GM18909 (cell line): ENCODE data around the gene FAM83C.

Source experiments
- ATAC-seq: cut with Tn5 transposase; IDR thresholded peaks from one replicate; pipeline ENCODE4 v1.9.1; 2021; ENCODE audit warnings: mild to moderate bottlenecking; ENCODE audit not compliant: unreplicated experiment, poor library complexity

Gene FAM83C

DNA sequence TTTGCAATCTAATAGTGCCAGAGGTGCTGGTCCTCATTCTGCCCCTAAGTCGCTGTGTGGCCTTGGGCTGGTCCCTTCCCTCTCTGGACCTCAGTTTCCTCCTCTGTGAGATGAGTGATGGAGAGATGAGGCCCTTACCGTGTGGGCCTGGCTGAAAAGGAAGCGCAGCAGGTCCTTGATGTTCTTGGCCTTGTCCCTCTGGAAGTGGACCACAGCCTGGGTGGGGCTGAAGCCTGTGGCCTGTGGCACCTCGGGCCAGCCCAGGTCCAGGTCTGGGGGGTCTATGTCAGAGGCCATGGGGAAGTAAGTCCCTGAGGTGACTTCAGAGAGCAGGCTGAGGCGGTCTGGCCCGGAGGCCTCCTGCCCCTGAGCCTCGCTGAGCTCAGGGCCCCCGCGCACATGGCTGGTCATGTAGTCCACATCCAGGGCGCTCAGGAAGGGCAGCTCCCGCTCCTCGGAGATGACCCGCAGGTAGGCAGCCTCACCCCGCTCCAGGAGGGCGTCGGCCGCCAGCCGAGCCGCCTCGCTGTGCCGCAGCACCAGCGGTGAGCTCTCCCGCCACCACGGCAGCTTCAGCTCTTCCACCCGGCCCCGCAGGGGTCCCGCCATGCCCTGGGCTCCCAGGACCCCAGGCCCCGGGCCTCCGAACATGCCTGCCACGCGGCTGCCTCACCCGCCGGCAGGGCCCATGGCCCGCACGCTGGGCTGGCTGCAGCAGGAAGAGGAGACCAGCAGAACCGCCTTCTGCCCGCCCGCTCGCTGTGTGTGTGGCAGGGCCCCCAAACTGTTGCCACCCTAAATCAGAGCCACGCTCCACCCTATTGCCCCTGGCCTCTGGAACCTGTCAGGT, at the start of gene FAM83C:
TSS of gene FAM83C (minus strand) at position 772 of the 850 bp plus-strand sequence. CDS start at position 651, 121 bp downstream.
- ATAC-seq, result no peak

GRCh38 chr20:35341366-35342028, 49.3 kb upstream of the FAM83C start:
- no peak for ATAC-seq

DNA sequence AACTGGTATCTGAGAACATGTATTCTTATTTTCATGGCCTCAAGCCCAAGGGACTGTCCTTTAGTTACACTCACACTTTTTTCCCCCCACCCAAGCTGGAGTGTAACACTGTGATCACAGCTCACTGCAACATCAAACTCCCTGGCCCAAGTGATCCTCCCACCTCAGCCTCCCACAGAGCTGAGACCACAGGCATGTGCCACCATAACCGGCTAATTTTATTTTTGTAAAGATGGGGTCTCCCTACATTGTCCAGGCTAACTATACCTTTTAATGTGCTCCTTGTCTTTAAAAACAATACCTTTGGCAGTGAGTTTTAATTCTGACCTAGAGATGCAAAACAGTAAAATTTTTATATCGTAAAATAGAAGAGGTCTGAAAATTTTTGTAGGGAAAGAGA, 48.2 kb upstream of the FAM83C start:
- no peak for ATAC-seq

DNA sequence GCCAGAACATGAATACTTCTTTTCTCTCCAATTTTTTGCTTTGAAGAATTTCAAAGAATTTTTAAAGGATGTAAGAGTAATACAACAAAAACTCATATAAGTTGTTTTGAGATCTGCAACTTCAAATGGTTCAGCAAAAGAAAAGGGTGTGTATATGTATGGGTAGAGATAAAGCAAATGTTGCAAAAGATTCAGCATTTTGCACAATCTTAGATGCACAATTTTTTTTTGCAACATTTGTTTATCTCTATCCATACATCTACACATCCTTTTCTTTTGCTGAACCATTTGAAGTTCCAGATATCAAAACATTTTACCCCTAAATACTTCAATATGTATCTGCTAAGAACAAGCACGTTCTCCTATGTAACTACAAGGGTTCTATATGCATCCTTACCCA, 47.4 kb upstream of the FAM83C start:
- ATAC-seq, result no peak

DNA sequence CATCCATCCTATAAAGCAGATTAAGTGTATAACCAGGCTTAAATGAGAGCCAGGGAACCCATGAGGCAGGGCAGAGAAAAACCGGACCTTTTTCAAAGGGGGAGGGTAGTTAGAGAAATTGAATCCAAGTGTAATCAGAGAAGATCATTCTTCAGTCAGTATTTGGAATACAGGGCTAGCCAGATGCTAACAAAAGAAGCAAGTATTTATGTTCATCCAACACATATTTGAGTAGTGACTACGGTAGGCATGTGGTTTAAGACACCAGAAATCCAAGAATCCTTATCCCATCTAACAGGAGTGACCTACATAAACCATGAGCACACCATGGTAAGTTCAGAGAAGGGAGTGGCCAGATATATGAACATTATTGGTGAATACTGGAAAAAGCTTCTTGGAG, 46.8 kb upstream of the FAM83C start:
- ATAC-seq, result no peak

DNA sequence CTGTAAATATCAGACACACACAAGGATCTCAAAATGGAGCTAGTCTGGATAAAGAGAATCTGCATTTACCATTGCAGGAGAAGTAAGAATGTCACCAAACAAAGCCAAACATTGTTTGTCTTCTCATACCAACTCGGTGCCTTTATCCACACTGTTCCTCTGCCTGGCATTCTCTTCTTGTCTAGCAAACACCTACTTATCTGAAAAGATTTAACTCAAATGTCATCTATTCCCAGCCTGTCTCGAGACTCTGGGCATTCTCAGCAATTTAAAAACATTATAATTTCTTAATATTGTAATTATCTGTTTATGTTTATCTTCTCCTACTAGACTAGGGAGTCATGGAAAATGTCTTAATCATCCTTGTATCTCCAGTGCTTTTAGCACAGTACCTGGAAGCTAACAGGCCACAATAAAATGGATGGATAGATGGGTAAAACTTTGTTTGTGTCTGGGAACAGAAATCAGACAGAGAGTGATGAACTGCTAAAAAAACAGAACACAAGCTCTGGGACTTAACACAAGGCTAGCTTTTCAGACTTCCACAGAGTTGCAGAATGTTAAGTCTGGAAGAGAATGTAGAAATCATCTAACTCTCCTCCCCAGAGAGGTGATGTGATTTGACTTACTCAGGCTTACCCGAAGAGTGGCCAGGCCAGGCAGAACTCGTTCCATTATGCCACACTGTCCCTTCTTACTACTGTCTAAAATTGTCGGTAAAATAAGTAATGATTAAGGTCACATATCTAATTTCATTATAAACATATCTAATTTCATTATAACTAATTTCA, 42.3 kb upstream of the FAM83C start:
- no peak for ATAC-seq

- ATAC-seq, result no peak
Observed at GRCh38 chr20:35333606-35334005, 41.4 kb upstream of the FAM83C start.

GRCh38 chr20:35332540-35333200, 40.4 kb upstream of the FAM83C start:
- ATAC-seq, result no peak

- no peak for ATAC-seq
Observed at GRCh38 chr20:35329435-35330139, 37.4 kb upstream of the FAM83C start.

GRCh38 chr20:35328689-35329088, 36.5 kb upstream of the FAM83C start:
- no peak for ATAC-seq

DNA sequence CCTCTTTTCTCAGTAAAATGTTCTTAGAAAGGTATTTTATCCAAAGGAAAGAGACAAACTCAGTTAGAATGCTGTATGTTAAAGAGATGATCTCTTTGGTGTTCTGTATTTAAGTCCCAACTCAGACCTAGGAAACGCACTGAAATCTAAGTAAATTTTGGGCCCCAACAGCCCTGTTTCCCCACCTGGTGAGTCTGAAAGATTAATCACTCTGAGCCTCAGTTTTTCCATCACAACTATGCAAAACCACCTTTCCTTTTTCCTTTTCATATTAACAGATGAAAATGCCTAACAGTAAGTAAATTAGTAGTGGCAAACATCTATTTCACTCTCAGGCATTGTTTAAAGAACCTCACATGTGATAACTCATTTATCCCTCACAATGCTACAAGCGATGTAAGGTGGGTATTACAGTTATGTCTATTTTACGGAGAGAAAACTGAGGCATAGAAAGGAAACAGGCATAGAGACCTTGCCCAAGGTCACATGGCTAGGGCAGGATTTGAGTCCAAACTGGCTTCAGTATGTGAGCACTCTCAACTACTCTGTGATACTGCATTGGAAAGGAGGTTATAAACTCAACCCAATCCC, 36.0 kb upstream of the FAM83C start:
- ATAC-seq, result no peak

GRCh38 chr20:35327074-35327976, 35.1 kb upstream of the FAM83C start:
- ATAC-seq, result no peak

GRCh38 chr20:35326740-35327073, 34.5 kb upstream of the FAM83C start:
- ATAC-seq, result no peak

GRCh38 chr20:35326021-35326739, 34.0 kb upstream of the FAM83C start:
- no peak for ATAC-seq

DNA sequence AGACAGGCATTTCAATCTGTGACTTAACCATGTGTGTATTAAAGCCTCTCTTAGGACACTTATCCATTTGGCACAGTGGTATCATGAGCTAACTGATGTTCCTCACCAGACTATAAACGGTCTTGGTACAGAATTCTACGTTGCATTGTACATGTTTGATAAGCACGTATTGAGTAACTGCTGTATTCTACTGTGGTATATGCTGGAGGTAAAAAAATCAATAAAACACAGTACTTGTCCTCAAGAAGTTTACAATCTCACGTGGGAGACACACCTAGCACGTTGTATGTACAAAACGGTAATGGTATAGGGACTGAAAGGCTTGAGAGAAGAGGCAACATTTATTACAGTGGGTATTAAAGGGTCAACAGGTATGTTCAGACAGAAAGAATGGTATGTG, 33.2 kb upstream of the FAM83C start:
- no peak for ATAC-seq

GRCh38 chr20:35320396-35321126, 28.3 kb upstream of the FAM83C start:
- ATAC-seq, result no peak

DNA sequence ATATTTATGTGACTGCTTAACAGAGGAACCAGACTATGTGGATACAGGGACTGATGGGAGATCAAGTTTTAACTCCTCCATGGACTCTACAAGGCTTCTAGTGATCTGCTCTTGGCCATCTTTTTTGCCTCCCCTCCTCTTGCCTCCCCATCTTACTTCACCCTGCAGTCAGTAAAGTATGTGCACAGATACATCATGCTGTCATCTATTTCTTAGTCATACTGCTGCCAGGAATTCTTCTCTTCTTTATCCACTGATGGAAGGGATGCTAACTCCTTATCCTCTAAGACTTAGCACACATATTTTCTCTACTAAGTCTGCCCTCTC, 27.6 kb upstream of the FAM83C start:
- ATAC-seq, result no peak
